Vein endothelial cell (primary cell): ENCODE results near the gene KRTAP4-3. TPM values are rescaled to one million over a fixed set of nuclear protein-coding genes. Genes with fewer than 3 reads are reported as not detected.

Source experiments
- small RNA-seq: library from RNA; depleted of rRNA; stranded (forward); fragments of <200 nt; gene quantifications from one replicate; pipeline ENCODE3, GENCODE V24; 2012
- total RNA-seq: library from RNA; depleted of rRNA; stranded (reverse); fragments of >200 nt; gene quantifications from 2 replicates; pipeline ENCODE4 v1.2.3, GENCODE V29; 2012

The KRTAP4-3 gene
- not detected in 2 replicates for total RNA-seq

GRCh38 chr17:41168121-41168520 is at the start of gene KRTAP4-3:
Gene KRTAP4-3, minus strand, starts transcription at chr17:41168221. Its CDS starts 49 bp downstream, at chr17:41168172.

GRCh38 chr17:41189837-41190318 is 21.9 kb upstream of the KRTAP4-3 start, which contains the start of gene KRTAP9-1:
Gene KRTAP9-1, plus strand, starts transcription at chr17:41189887. Its CDS starts 0 bp downstream, at chr17:41189887.

GRCh38 chr17:41184480-41184961 is 16.5 kb upstream of the KRTAP4-3 start, which contains the start of gene KRTAP4-1:
Gene KRTAP4-1, minus strand, starts transcription at chr17:41184911. Its CDS starts 57 bp downstream, at chr17:41184854.

GRCh38 chr17:41177727-41178271 is 9.8 kb upstream of the KRTAP4-3 start, which contains the start of gene KRTAP4-2:
Gene KRTAP4-2, minus strand, starts transcription at chr17:41178221. Its CDS starts 57 bp downstream, at chr17:41178164.

GRCh38 chr17:41160648-41161047 is 7.4 kb downstream of the KRTAP4-3 start, which contains the start of gene KRTAP4-4:
Gene KRTAP4-4, minus strand, starts transcription at chr17:41160748. Its CDS starts 57 bp downstream, at chr17:41160691.

GRCh38 chr17:41149652-41149985 is 18.4 kb downstream of the KRTAP4-3 start, which contains the start of gene KRTAP4-5:
Gene KRTAP4-5, minus strand, starts transcription at chr17:41149825. Its CDS starts 58 bp downstream, at chr17:41149767.

GRCh38 chr17:41140360-41141131 is 27.5 kb downstream of the KRTAP4-3 start, which contains the start of gene KRTAP4-6:
Gene KRTAP4-6, minus strand, starts transcription at chr17:41140544. Its CDS starts 57 bp downstream, at chr17:41140487.

GRCh38 chr17:41123991-41124371 is 44.0 kb downstream of the KRTAP4-3 start, which contains the start of gene KRTAP4-12:
Gene KRTAP4-12, minus strand, starts transcription at chr17:41124182. Its CDS starts 60 bp downstream, at chr17:41124122.

GRCh38 chr17:41117846-41118386 is 50.1 kb downstream of the KRTAP4-3 start, which contains the start of gene KRTAP4-11:
Gene KRTAP4-11, minus strand, starts transcription at chr17:41118373. Its CDS starts 58 bp downstream, at chr17:41118315.

Small RNA genes within 50 kb of the gene (small RNA-seq; reads per million reads assigned to genes)
- not detected for gene KRTAP4-17P

Other genes starting within 250 kb of the KRTAP4-3 start
- gene KRT23, start 230.6 kb downstream of the KRTAP4-3 start, total RNA-seq: not detected in 2 replicates
- not detected in 2 replicates for gene KRT39, start 201.3 kb downstream of the KRTAP4-3 start, total RNA-seq
- gene KRT40, start 183.9 kb downstream of the KRTAP4-3 start, total RNA-seq: not detected in 2 replicates
- gene KRTAP3-3, start 174.1 kb downstream of the KRTAP4-3 start, total RNA-seq: not detected in 2 replicates
- not detected in 2 replicates for gene KRTAP3-2, start 168.3 kb downstream of the KRTAP4-3 start, total RNA-seq
- gene KRTAP3-1, start 159.1 kb downstream of the KRTAP4-3 start, total RNA-seq: not detected in 2 replicates
- not detected in 2 replicates for gene KRTAP1-5, start 141.0 kb downstream of the KRTAP4-3 start, total RNA-seq
- gene KRTAP1-4, start 138.0 kb downstream of the KRTAP4-3 start, total RNA-seq: not detected in 2 replicates
- gene KRTAP1-3, start 133.3 kb downstream of the KRTAP4-3 start, total RNA-seq: not detected in 2 replicates
- gene KRTAP1-1, start 126.8 kb downstream of the KRTAP4-3 start, total RNA-seq: not detected in 2 replicates
- not detected in 2 replicates for gene KRTAP2-1, start 120.9 kb downstream of the KRTAP4-3 start, total RNA-seq
- not detected in 2 replicates for gene KRTAP2-2, start 113.0 kb downstream of the KRTAP4-3 start, total RNA-seq
- gene KRTAP2-3, start 108.1 kb downstream of the KRTAP4-3 start, total RNA-seq: not detected in 2 replicates
- not detected in 2 replicates for gene KRTAP2-4, start 102.3 kb downstream of the KRTAP4-3 start, total RNA-seq
- not detected in 2 replicates for gene KRTAP4-7, start 84.1 kb downstream of the KRTAP4-3 start, total RNA-seq
- gene KRTAP4-8, start 70.1 kb downstream of the KRTAP4-3 start, total RNA-seq: not detected in 2 replicates
- gene KRTAP4-16, start 66.0 kb downstream of the KRTAP4-3 start, total RNA-seq: not detected in 2 replicates
- gene KRTAP4-9, start 62.8 kb downstream of the KRTAP4-3 start, total RNA-seq: not detected in 2 replicates
- gene KRTAP4-11, start 49.8 kb downstream of the KRTAP4-3 start, total RNA-seq: not detected in 2 replicates
- not detected in 2 replicates for gene KRTAP4-12, start 44.0 kb downstream of the KRTAP4-3 start, total RNA-seq
- not detected in 2 replicates for gene KRTAP4-6, start 27.7 kb downstream of the KRTAP4-3 start, total RNA-seq
- not detected in 2 replicates for gene KRTAP4-5, start 18.4 kb downstream of the KRTAP4-3 start, total RNA-seq
- gene KRTAP4-4, start 7.5 kb downstream of the KRTAP4-3 start, total RNA-seq: not detected in 2 replicates
- gene KRTAP4-2, start 10.0 kb upstream of the KRTAP4-3 start, total RNA-seq: not detected in 2 replicates
- not detected in 2 replicates for gene KRTAP4-1, start 16.7 kb upstream of the KRTAP4-3 start, total RNA-seq
- not detected in 2 replicates for gene KRTAP9-1, start 21.7 kb upstream of the KRTAP4-3 start, total RNA-seq
- gene KRTAP9-2, start 58.4 kb upstream of the KRTAP4-3 start, total RNA-seq: not detected in 2 replicates
- not detected in 2 replicates for gene KRTAP9-3, start 64.2 kb upstream of the KRTAP4-3 start, total RNA-seq
- not detected in 2 replicates for gene KRTAP9-8, start 69.8 kb upstream of the KRTAP4-3 start, total RNA-seq
- not detected in 2 replicates for gene KRTAP9-4, start 81.5 kb upstream of the KRTAP4-3 start, total RNA-seq
- not detected in 2 replicates for gene KRTAP9-9, start 87.2 kb upstream of the KRTAP4-3 start, total RNA-seq
- gene KRTAP9-6, start 97.2 kb upstream of the KRTAP4-3 start, total RNA-seq: not detected in 2 replicates
- not detected in 2 replicates for gene KRTAP9-7, start 107.5 kb upstream of the KRTAP4-3 start, total RNA-seq
- not detected in 2 replicates for gene KRTAP29-1, start 134.6 kb upstream of the KRTAP4-3 start, total RNA-seq
- not detected in 2 replicates for gene KRTAP16-1, start 141.1 kb upstream of the KRTAP4-3 start, total RNA-seq
- gene KRTAP17-1, start 147.5 kb upstream of the KRTAP4-3 start, total RNA-seq: not detected in 2 replicates
- not detected in 2 replicates for gene KRT33A, start 182.6 kb upstream of the KRTAP4-3 start, total RNA-seq
- gene KRT33B, start 201.6 kb upstream of the KRTAP4-3 start, total RNA-seq: not detected in 2 replicates
- not detected in 2 replicates for gene KRT34, start 214.1 kb upstream of the KRTAP4-3 start, total RNA-seq
- not detected in 2 replicates for gene KRT31, start 229.4 kb upstream of the KRTAP4-3 start, total RNA-seq